NOMO-1 treated with DMSO at 0.1 percent for 48 hours (cell line): Measurements from ENCODE around the gene ROCK2.

Source experiments
- DNase-seq: peaks from one replicate; lab custom pipeline; 2025; ENCODE audit not compliant: unreplicated experiment; lab: John Stamatoyannopoulos, UW

The ROCK2 gene

GRCh38 chr2:11367170-11367730 lies 22.8 kb upstream of the ROCK2 start:
- DNase-seq = no peak

GRCh38 chr2:11366326-11366741 lies 21.9 kb upstream of the ROCK2 start:
- DNase-seq = no peak

- DNase-seq = no peak
Measured at GRCh38 chr2:11365096-11365879, 20.9 kb upstream of the ROCK2 start.

- DNase-seq = no peak
Measured at GRCh38 chr2:11364565-11364887, 20.1 kb upstream of the ROCK2 start.

- DNase-seq = no peak
Measured at GRCh38 chr2:11363868-11364564, 19.6 kb upstream of the ROCK2 start.

GRCh38 chr2:11359865-11360264 lies 15.4 kb upstream of the ROCK2 start:
- no peak for DNase-seq

GRCh38 chr2:11357428-11357972 lies 13.1 kb upstream of the ROCK2 start:
- DNase-seq = no peak

GRCh38 chr2:11356764-11357163 lies 12.3 kb upstream of the ROCK2 start:
- no peak for DNase-seq

- no peak for DNase-seq
Measured at GRCh38 chr2:11355194-11356053, 11.0 kb upstream of the ROCK2 start.

- DNase-seq = no peak
Measured at GRCh38 chr2:11354363-11355154, 10.1 kb upstream of the ROCK2 start.

- no peak for DNase-seq
Measured at GRCh38 chr2:11352781-11353537, 8.5 kb upstream of the ROCK2 start.

- DNase-seq = no peak
Measured at GRCh38 chr2:11348209-11348749, 3.8 kb upstream of the ROCK2 start.

GRCh38 chr2:11347403-11347959 lies 3.0 kb upstream of the ROCK2 start:
- DNase-seq = no peak

GRCh38 chr2:11346023-11346482 lies 1.6 kb upstream of the ROCK2 start:
- DNase-seq = no peak

- peak; percentile 58 for DNase-seq
Measured at GRCh38 chr2:11344956-11345677, 681 bp upstream of the ROCK2 start.

- DNase-seq = no peak
Measured at GRCh38 chr2:11343650-11344341, 640 bp downstream of the ROCK2 start.

GRCh38 chr2:11343368-11343649 lies 1.1 kb downstream of the ROCK2 start:
- DNase-seq = no peak
